ENCODE results near the gene STK17B.
A peak's percentile ranks its signal among the peaks of the same experiment; 100 is the strongest.
"Not testable (repeated sequence)": the region's sequence is repeated elsewhere in the genome, so short reads cannot be mapped to it uniquely, and the experiment has no call there.

Gene STK17B

GRCh38 chr2:196112418-196113034 lies 58.9 kb downstream of the STK17B start:
- DNase-seq (ENCODE audit: low read depth), result peak; percentile 60

- DNase-seq (ENCODE audit: low read depth), result no peak
These were observed 62.8 kb downstream of the STK17B start for GRCh38 chr2:196108604-196109003.

GRCh38 chr2:196105951-196106350 lies 65.4 kb downstream of the STK17B start:
- DNase-seq (ENCODE audit: low read depth), result no peak

GRCh38 chr2:196104066-196104465 lies 67.3 kb downstream of the STK17B start:
- DNase-seq (ENCODE audit: low read depth), result no peak

- no peak for DNase-seq (ENCODE audit: low read depth)
These were observed 67.8 kb downstream of the STK17B start for GRCh38 chr2:196103626-196104025.

- DNase-seq (ENCODE audit: low read depth), result no peak
These were observed 69.9 kb downstream of the STK17B start for GRCh38 chr2:196101325-196101991.

GRCh38 chr2:196099916-196100315 lies 71.5 kb downstream of the STK17B start:
- no peak for DNase-seq (ENCODE audit: low read depth)

- no peak for DNase-seq (ENCODE audit: low read depth)
These were observed 73.3 kb downstream of the STK17B start for GRCh38 chr2:196097864-196098660.

GRCh38 chr2:196096982-196097745 lies 74.2 kb downstream of the STK17B start:
- DNase-seq (ENCODE audit: low read depth), result no peak

GRCh38 chr2:196096264-196096663 lies 75.1 kb downstream of the STK17B start:
- no peak for DNase-seq (ENCODE audit: low read depth)

GRCh38 chr2:196089448-196089847 lies 81.9 kb downstream of the STK17B start:
- DNase-seq (ENCODE audit: low read depth), result not testable (repeated sequence)

- no peak for DNase-seq (ENCODE audit: low read depth)
These were observed 83.2 kb downstream of the STK17B start for GRCh38 chr2:196088203-196088602.

GRCh38 chr2:196086517-196087368 lies 84.6 kb downstream of the STK17B start:
- no peak for DNase-seq (ENCODE audit: low read depth)

- DNase-seq (ENCODE audit: low read depth), result no peak
These were observed 87.8 kb downstream of the STK17B start for GRCh38 chr2:196083601-196084000.

All from non-pigmented ciliary epithelial cell (primary cell).